DOHH2 (cell line): Measurements from ENCODE around the gene ATP6V0D1.

Experiments
- CTCF ChIP-seq: fragments of 200-600 bp; sonication (generic); IDR thresholded peaks from one replicate; pipeline ENCODE4 v1.5.1; 2014; ENCODE audit warnings: antibody characterized with exemption, mild to moderate bottlenecking, low read depth, low read length; ENCODE audit not compliant: poor library complexity, severe bottlenecking
- EZH2phosphoT487 ChIP-seq: fragments of 200-600 bp; sonication (generic); IDR thresholded peaks from 2 replicates; pipeline ENCODE4 v1.6.1; 2017; ENCODE audit warnings: borderline replicate concordance, mild to moderate bottlenecking, antibody characterized with exemption, low read length, moderate library complexity, mixed read lengths

- TF ChIP-seq CTCF (no peak), EZH2phosphoT487 (peak; percentile 97; the same call in 1 of the 2 replicates)
Observed at GRCh38 chr16:67430504-67430976, 50.4 kb downstream of the ATP6V0D1 start.
